ENCODE measurements around the gene BPHL. TPM values are rescaled to one million over a fixed set of nuclear protein-coding genes. Genes with fewer than 3 reads are reported as not detected.
"Not testable (repeated sequence)": the region's sequence is repeated elsewhere in the genome, so short reads cannot be mapped to it uniquely, and the experiment has no call there.

BPHL gene
- total RNA-seq, 1 donor from 2014 or later: 15.5 TPM

- intact Hi-C loops (cut with micrococcal nuclease): no loop called here
Measured at GRCh38 chr6:3076320-3076719, 42.2 kb upstream of the BPHL start.

DNA sequence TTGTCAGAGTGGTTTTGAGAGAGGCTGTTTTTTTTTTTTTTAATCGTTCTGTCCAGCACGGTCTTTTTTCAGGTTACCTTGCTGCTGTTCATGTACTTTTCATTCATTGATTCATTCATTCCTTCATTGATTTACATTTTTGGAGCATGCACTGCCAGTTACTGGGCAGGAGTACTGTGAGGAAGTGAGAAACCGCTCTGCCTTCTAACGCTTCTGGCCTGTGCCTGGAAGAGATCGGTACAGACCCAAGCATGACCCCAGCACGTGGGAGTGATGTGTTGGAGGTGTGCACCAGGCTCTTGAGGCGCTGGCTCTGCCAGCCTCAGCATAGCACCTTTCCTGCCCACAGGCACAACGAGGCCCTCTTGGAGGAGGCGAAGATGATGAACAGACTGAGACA lies 41.1 kb upstream of the BPHL start:
- TF ChIP-seq, protein P1, sequence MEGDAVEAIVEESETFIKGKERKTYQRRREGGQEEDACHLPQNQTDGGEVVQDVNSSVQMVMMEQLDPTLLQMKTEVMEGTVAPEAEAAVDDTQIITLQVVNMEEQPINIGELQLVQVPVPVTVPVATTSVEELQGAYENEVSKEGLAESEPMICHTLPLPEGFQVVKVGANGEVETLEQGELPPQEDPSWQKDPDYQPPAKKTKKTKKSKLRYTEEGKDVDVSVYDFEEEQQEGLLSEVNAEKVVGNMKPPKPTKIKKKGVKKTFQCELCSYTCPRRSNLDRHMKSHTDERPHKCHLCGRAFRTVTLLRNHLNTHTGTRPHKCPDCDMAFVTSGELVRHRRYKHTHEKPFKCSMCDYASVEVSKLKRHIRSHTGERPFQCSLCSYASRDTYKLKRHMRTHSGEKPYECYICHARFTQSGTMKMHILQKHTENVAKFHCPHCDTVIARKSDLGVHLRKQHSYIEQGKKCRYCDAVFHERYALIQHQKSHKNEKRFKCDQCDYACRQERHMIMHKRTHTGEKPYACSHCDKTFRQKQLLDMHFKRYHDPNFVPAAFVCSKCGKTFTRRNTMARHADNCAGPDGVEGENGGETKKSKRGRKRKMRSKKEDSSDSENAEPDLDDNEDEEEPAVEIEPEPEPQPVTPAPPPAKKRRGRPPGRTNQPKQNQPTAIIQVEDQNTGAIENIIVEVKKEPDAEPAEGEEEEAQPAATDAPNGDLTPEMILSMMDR (IDR thresholded peaks at IDR 0.05; ENCODE audit: borderline replicate concordance): no peak
- H3K9me3 ChIP-seq (replicated peaks): no peaks in the 10 kb centered on the region
- peaks cover 51% of the 10 kb centered on the region for H3K36me3 ChIP-seq
- H3K27me3 ChIP-seq (ENCODE audit: low read depth): no peaks in the 10 kb centered on the region
- H3K4me3 ChIP-seq: no peak overlapping the region
- intact Hi-C loops (cut with micrococcal nuclease): no loop called here
- H3K4me1 ChIP-seq: peaks cover 28% of the 10 kb centered on the region
- no peak for DNase-seq
- no peak overlapping the region for H3K27ac ChIP-seq (replicated peaks)

More at GRCh38 chr6:3076320-3076719, 42.2 kb upstream of the BPHL start:
- no peaks in the 10 kb centered on the region for H3K9me3 ChIP-seq (replicated peaks)
- no peak for DNase-seq
- no peak overlapping the region for H3K27ac ChIP-seq (replicated peaks)
- TF ChIP-seq, protein P1 (IDR thresholded peaks at IDR 0.05; ENCODE audit: borderline replicate concordance): no peak
- H3K36me3 ChIP-seq: peaks cover 42% of the 10 kb centered on the region
- peaks cover 34% of the 10 kb centered on the region for H3K4me1 ChIP-seq
- H3K27me3 ChIP-seq (ENCODE audit: low read depth): no peaks in the 10 kb centered on the region
- H3K4me3 ChIP-seq: no peak overlapping the region

GRCh38 chr6:3078952-3079351 lies 39.6 kb upstream of the BPHL start:
- intact Hi-C loops (cut with micrococcal nuclease); H3K27ac ChIP-seq (replicated peaks); H3K27me3 ChIP-seq (ENCODE audit: low read depth); H3K9me3 ChIP-seq (replicated peaks); H3K4me3 ChIP-seq; DNase-seq: not testable (repeated sequence)
- H3K36me3 ChIP-seq: peaks cover 66% of the 10 kb centered on the region
- H3K4me1 ChIP-seq: peaks cover 23% of the 10 kb centered on the region

- TF ChIP-seq, protein P1 (IDR thresholded peaks at IDR 0.05; ENCODE audit: borderline replicate concordance): no peak
- no peak for DNase-seq
- Histone ChIP-seq H3K4me3 (no peak overlapping the region), H3K27me3 (ENCODE audit: low read depth) (no peaks in the 10 kb centered on the region), H3K4me1 (peaks cover 18% of the 10 kb centered on the region), H3K27ac (replicated peaks) (no peak overlapping the region), H3K36me3 (peaks cover 71% of the 10 kb centered on the region), H3K9me3 (replicated peaks) (no peaks in the 10 kb centered on the region)
- intact Hi-C loops (cut with micrococcal nuclease): no loop called here
Measured at GRCh38 chr6:3079682-3080081, 38.8 kb upstream of the BPHL start.

DNA sequence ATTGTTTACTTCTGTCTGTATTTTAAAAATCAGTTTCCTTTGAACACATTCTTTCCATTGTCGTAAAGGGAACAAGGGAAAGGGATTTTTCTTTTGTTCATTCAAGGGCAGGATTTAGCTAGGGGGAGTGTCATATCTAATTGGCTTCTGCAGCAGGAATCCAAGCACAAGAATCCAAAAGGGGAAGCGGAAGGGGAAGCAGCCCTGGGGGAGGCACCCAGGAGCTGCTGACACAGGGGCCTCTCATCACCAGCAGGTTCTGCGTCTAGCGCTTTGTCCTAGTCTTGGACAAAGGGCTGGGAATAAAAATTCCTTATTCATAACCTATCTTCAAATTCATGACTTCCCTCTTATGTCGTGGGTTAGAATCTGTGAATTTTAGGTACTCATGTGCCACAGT lies 36.6 kb upstream of the BPHL start:
- Histone ChIP-seq H3K9me3 (replicated peaks) (no peaks in the 10 kb centered on the region), H3K27ac (replicated peaks) (peak overlapping the region; percentile 14), H3K4me3 (no peak overlapping the region), H3K27me3 (ENCODE audit: low read depth) (no peaks in the 10 kb centered on the region), H3K36me3 (peaks cover 93% of the 10 kb centered on the region), H3K4me1 (peaks cover 7% of the 10 kb centered on the region)
- TF ChIP-seq, protein P1 (IDR thresholded peaks at IDR 0.05; ENCODE audit: borderline replicate concordance): no peak
- intact Hi-C loops (cut with micrococcal nuclease): no loop called here
- DNase-seq: peak; percentile 30

GRCh38 chr6:3085074-3085473 lies 33.4 kb upstream of the BPHL start:
- Histone ChIP-seq H3K27ac (replicated peaks) (no peak overlapping the region), H3K9me3 (replicated peaks) (no peaks in the 10 kb centered on the region), H3K4me3 (no peak overlapping the region), H3K36me3 (peaks cover 87% of the 10 kb centered on the region), H3K27me3 (ENCODE audit: low read depth) (no peaks in the 10 kb centered on the region), H3K4me1 (peaks cover 7% of the 10 kb centered on the region)
- TF ChIP-seq, protein P1 (IDR thresholded peaks at IDR 0.05; ENCODE audit: borderline replicate concordance): no peak
- intact Hi-C loops (cut with micrococcal nuclease): no loop called here
- no peak for DNase-seq
